Left colon (tissue), 2 donors: ENCODE measurements around the gene DCT. TPM values are rescaled to one million over a fixed set of nuclear protein-coding genes. Genes with fewer than 3 reads are reported as not detected.
"Not testable (repeated sequence)": the region's sequence is repeated elsewhere in the genome, so short reads cannot be mapped to it uniquely, and the experiment has no call there.

ENCODE experiments used
- ATAC-seq: fragments of 200-7000 bp; cut with Tn5 transposase; one replicate; pipeline ENCODE4 v1.9.1; 2020; ENCODE audit warnings: mild to moderate bottlenecking, moderate library complexity
- DNase-seq, 2 donors: peaks; one replicate each; pipeline ENCODE4 v3.0.0-alpha.2; 2020
- intact Hi-C, 2 donors: fragments of 100-400 bp; cut with DNase I in 1 of 2; cut with micrococcal nuclease in 1 of 2; formaldehyde crosslinking; loops; one replicate each; pipeline versions ENCODE4 v1.11.2 to v1.14.0; 2022; cut with DNase I, micrococcal nuclease
- long read RNA-seq: library from polyadenylated mRNA; unstranded; transcript quantifications from one replicate; pipeline ENCODE4 v2.0.0, GENCODE V29; 2021
- total RNA-seq, 2 donors: library from RNA; stranded (reverse); fragmentation: NEBNext Ultra II Directional; extraction: Animal tissue kit (Norgen Biotek cat#: 25700); gene quantifications; one replicate each; pipeline ENCODE4 v1.2.1, GENCODE V29; 2021
- donor health status: DM: no; HTN: no; CAD: no.
- donor health status: DM: yes; HTN: yes; CAD: no.

The DCT gene
- under 1 TPM in 1 of 2 donors, not detected in 1; 0.08 TPM for total RNA-seq
- long read RNA-seq: 0 reads

DNA sequence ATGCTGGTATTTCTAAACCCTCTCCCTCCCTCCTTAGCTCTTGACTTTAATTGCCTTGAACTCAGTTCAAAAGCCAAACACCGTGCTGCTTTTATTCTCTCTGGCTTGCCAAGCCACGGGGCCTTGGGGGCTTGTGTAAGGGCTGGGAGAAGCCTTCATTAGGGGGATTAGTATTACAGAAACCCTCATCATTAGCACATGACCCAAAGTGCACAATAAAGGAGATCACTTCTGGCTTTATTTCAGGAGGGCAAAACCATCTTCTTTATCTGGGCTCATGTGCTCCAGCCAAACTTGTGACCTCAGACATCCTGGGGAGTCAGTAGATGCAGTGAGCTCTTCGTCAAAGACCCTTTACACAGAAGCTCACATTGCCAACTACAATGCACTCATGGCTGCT lies at the start of gene DCT:
Gene DCT (minus strand): TSS at position 67 of the 400 bp plus-strand sequence. CDS start 427 bp downstream, outside the sequence.
- intact Hi-C loops: no loop called here
- ATAC-seq (no peak), DNase-seq (no peak)

DNA sequence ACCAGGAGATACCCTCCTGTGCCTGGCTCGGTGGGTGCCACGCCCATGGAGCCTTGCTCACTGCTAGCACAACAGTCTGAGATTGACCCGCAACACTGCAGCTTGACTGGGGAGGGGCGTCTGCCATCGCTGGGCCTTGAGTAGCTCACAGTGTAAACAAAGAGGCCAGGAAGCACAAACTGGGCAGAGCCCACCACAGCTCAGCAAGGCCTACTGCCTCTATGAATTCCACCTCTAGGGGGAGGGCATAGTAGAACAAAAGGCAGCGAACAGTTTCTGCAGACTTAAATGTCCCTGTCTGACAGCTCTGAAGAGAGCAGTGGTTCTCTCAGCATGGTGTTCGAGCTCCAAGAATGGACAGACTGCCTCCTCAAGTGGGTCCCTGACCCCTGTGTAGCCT lies 47.5 kb upstream of the DCT start:
- DNase-seq, ATAC-seq, intact Hi-C loops: not testable (repeated sequence)

DNA sequence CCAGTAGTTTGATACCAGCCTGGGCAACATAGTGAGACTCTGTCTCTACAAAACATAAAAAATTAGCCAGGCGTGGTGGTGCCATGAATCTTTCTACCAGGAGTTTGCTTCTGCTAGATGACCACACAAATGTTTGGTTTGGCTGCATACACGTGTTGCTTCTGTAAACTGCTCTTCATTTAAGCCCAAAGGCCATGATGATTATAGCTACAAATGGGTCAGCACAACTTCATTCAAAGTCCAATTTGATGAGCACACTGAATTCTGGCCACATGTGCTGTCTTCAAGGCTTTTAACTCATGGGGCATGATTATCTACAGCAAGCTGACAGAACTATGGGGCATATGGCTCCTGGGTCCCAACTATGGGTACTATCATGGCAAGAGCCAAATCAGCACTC lies 46.3 kb upstream of the DCT start:
- ATAC-seq (no peak), DNase-seq (no peak)
- intact Hi-C loops: no loop called here

DNA sequence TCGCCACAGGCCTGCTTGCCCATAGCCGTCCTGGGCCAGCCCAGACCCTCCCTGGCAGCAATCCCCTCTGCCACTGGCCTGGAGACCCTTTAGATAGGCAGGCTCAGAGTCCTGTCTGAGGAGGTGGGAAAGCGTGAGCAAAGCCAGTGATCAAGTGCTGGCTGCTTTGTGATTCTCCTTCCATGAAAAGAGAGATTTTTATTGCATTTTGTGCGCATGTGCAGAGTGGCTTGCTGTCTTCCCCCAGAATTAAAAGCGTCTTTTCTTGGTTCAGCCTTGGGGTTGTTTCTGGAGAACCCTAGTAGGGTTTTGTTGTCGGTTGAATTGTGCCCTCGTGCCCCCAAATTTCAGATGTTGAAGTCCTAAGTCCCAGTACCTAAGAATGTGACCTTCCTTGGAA lies 44.9 kb upstream of the DCT start:
- ATAC-seq: no peak

DNA sequence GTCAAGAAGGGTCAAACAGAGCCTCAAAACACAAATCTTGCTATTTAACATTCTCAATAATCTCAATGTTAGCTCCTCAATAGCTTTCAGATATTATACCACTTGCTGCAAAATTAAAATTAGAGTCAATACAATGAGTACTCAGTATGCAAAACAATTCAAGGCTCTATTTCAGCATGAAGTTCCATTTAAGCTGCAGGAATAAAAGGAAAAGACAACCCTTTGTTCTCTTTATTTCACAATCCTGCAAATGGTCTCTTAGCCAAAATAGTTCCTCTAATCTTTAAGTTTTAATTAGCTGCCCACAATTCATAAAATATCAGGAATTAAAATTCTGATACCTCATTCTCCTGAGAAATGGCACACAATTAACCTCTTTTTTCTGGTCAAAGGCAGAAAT lies 40.5 kb upstream of the DCT start:
- DNase-seq: no peak
- ATAC-seq: no peak
- intact Hi-C loops: no loop called here

More for the DNA sequence above, 44.9 kb upstream of the DCT start:
- intact Hi-C loops: no loop called here
- DNase-seq: no peak

DNA sequence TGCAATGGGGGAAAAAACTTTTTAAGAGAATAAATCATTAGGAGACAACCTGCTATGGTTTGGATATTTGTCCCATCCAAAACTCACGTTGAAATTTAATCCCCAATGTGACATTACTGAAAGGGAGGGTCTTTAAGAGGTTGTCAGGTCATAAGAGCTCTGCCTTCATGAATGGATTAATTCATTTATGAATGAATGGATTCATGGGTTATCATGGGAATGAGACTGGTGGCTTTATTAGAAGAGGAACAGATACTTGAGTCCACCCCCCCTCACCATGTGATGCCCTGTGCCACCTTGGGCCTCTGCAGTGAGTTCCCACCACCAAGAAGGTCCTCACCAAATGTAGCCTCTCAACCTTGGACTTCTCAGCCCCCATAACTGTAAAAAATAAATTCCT lies 37.0 kb upstream of the DCT start:
- ATAC-seq: no peak
- DNase-seq: no peak
- intact Hi-C loops: no loop called here

DNA sequence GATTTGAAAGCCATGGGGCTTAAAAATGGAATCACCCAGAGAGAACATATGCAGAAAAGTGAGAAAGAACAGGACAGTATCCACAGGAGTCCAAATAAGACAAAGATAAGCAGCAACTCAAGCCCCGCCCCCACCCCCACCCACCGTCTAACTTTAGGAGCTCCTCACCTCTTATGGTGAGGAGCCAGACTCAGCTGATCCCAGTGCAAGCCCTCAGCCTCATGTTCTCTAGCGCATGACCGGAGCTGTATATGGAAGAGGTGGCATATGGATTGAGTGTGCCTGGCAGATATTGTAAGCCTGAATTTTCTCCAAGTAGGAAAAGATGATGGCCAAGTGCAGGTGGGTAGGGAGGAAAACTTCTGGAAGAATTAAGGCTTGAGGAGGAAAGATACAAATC lies 36.4 kb upstream of the DCT start:
- no peak for ATAC-seq
- intact Hi-C loops: no loop called here
- DNase-seq: no peak

DNA sequence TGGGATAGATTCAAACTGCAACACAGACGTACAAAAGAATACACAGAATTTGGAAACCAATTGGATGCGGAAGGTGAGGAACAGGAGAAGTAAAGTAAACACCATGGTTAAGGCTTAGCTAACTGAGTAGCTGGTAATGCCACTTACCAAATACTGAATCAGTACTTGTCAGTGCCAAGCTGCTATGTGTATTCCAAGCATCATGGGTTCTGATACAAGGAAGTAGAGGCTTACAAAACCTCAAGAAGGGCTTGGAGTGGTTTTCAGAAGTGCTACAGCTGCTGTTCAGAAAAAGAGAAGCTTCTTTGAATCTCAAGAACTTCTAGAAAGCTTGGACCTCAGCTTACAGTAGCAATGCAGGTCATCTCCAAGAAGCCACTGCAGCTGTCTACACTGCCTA lies 35.9 kb upstream of the DCT start:
- DNase-seq: no peak
- ATAC-seq: no peak
- intact Hi-C loops: no loop called here

GRCh38 chr13:94513026-94513425 lies 33.5 kb upstream of the DCT start:
- no peak for DNase-seq
- ATAC-seq: no peak
- intact Hi-C loops: no loop called here

DNA sequence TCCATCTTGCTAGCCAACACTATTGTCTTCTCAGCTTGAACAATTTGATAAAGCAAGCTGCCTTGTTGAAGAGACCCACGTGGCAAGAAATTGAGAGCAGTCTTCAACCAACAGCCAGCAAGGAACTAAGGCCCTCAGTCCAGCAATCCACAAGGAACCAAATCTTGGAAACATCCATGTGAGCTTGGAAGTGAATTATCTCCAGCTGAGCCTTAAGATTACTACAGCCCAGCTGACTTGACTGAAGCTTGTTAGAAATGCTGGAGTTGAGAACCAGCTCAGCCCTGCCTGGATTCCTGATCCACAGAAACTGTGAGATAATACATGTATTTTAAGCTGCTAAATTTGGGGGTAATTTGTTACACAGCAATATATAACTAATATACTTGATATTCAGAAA lies 26.2 kb upstream of the DCT start:
- ATAC-seq (no peak), DNase-seq (no peak)
- intact Hi-C loops: no loop called here

DNA sequence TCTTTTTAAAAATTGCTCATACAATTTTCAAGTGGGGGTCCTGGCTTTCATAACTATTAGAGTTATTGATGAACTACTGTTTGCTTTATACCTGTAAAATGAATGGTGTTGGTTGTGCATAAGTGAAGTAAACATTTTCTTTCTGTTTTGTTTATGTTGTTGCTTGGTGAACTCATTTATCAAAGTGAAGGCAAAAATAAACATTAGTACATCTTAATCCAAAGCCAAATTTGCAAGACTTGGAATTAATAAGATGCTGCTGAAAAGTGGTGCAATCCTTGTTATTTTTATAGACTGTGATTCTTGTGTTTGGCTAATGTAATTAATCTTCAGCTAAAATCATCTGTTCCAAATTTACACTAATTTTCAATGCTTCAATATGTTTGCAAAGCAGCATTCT lies 24.4 kb upstream of the DCT start:
- DNase-seq: no peak
- ATAC-seq: no peak
- intact Hi-C loops: no loop called here

DNA sequence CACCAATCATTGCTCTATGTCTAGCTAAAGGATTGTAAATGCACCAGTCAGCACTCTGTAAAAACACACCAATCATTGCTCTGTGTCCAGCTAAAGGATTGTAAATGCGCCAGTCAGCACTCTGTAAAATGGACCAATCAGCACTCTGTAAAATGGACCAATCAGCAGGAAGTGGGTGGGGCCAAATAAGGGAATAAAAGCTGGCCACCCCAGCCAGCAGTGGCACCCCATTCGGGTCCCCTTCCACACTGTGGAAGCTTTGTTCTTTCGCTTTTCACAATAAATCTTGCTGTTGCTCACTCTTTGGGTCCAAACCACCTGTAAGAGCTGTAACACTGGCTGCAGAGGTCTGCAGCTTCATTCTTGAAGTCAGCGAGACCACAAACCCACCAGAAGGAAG lies 19.3 kb upstream of the DCT start:
- DNase-seq, intact Hi-C loops, ATAC-seq: not testable (repeated sequence)

GRCh38 chr13:94495806-94496205 lies 16.3 kb upstream of the DCT start:
- DNase-seq (no peak), ATAC-seq (no peak)
- intact Hi-C loops: no loop called here

GRCh38 chr13:94494026-94494425 lies 14.5 kb upstream of the DCT start:
- intact Hi-C loops: no loop called here
- no peak for ATAC-seq
- no peak for DNase-seq

DNA sequence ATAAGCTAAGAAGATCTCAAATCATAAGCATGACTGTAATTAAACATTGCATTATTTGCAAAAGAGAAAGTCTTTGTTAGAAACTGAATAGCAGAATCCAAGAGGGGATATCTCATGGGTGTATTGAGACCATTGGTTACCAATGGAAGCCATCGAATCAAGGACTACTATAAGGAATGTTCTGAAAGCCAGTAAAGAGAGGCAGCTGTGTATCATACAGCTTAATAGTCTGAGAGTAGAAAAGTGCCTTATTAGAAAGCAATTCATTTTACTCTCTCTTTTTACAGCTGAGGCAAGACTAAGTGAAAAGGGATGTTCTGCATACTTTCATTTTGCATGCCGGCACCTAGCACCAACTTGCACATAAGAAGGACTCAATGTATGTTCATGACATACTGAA lies 7.6 kb upstream of the DCT start:
- ATAC-seq: no peak

DNA sequence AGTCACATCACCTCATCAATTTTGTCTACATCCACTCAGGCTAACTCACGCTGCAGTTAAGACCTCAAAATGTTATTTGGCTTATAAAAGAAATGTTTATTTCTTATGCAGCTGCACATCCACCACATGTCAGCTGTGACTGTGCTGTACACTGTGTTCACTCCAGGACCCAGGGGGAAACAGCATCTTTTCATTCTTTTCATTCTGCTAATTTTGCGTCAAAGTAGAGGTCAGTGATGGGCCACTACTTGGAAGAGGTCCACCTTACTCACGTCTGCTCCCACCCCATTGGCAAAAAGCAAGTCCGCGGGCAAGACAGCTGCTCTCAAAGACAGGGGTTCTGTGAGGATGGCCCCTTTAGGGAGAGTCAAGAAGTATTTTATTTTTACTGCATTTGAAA lies 4.5 kb upstream of the DCT start:
- intact Hi-C loops: no loop called here
- no peak for DNase-seq
- ATAC-seq: no peak

More for the DNA sequence above, 7.6 kb upstream of the DCT start:
- intact Hi-C loops: loop anchor here in 1 of 2 donors (5.0 kb wide), 1 partner anchor 300 kb away; no protein-coding TSS in a partner anchor
- DNase-seq: no peak

- DNase-seq: no peak
- intact Hi-C loops: no loop called here
- ATAC-seq: no peak
Observed at GRCh38 chr13:94481941-94482340, 2.5 kb upstream of the DCT start.

DNA sequence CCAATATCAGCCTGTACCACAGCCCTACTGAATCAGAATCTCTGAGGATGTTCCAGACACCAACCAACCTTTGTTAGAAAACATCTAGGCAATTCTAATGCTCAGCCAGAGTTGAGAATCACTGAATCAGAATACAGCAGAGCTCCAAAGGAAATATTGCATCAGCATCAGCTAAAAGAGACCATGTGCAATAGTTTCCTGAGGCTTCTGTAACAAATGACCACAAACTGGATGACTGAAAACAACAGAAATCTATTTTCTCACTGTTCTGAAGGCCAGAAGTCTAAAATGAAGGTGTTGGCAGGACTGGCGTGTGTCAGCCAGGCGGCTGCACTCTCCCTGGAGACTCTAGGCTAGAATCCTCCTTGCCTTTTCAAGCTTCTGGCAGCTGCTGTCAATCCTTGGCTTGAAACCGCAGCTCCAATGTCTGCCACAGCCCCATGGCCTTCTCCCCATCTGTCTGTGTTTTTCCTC lies 1.2 kb upstream of the DCT start:
- no peak for ATAC-seq
- intact Hi-C loops: no loop called here

DNA sequence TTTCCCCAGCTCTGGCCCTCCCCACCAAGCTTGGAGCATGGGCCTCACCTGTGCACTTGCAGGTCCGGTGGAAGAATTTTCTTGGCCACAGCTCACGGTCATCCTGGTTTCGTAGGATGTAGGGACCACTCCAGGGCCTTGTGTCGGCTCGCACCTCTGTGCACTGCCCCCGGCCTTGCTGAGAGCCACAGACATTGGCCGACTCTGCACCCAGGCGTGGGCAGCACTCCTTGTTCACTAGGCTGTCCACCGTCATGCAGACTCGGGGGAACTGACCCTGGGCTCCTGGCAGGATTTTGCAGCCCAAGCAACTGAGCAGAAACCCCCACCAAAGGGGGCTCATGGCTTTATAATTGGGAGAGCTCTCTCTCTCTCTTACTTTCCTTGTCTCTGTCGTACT lies 569 bp downstream of the DCT start:
- intact Hi-C loops: no loop called here
- ATAC-seq (no peak), DNase-seq (no peak)

More for the DNA sequence above, 1.2 kb upstream of the DCT start:
- DNase-seq: no peak

GRCh38 chr13:94470126-94470525 lies 9.4 kb downstream of the DCT start:
- no peak for DNase-seq
- no peak for ATAC-seq
- intact Hi-C loops: no loop called here

DNA sequence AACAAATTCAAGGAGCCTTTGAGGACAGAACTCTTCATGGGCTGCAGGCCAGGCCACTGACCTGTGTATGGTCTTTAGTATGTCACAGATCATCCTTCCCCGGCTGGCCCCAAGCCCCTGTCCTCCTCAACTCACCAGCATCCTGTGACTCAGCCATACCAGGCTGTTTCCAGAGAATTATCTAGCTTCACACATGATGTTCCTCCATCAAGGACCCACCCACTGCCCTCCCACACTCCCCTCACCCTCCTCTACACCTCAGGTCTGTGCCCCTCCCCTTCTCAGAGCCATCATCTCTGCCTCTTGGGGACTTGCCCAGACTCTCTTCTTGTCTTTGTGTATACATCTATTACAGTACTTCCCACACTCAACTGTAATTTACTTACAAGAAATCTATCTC lies 14.7 kb downstream of the DCT start:
- intact Hi-C loops: no loop called here
- ATAC-seq (no peak), DNase-seq (no peak)

DNA sequence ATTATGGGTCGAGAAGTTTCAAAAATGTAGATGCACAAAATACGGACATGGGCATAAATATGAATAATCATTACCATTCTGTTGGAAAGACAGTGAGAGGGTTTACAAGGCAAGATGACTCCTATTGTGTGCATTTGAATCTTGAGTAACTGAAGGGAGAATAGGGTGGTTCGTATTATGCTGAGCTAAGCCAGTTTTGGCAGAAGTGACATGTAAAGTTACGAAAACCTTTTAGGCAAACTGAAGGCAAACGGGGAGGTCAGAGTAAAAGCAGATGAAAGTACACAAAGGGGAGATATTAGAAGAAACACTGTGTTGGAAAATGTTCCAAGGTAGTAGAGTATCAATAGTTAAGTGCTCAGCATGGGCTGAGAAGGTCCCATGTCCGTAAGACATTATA lies 16.8 kb downstream of the DCT start:
- intact Hi-C loops: no loop called here
- ATAC-seq: no peak
- DNase-seq: no peak
